Loucy (cell line): ENCODE measurements around the gene TIAM1.

Experiments
- CTCF ChIP-seq: fragments of 200-600 bp; sonication (generic); conservative IDR thresholded peaks from 2 replicates; pipeline ENCODE4 v1.5.1; 2014; ENCODE audit warnings: mild to moderate bottlenecking, antibody characterized with exemption, low read length
- EZH2phosphoT487 ChIP-seq: fragments of 200-600 bp; IDR thresholded peaks from 2 replicates; pipeline ENCODE4 v1.6.1; 2018; ENCODE audit warnings: antibody characterized with exemption, mild to moderate bottlenecking, moderate library complexity, borderline replicate concordance

GRCh38 chr21:31103571-31104265 lies 240.3 kb downstream of the TIAM1 start:
- TF ChIP-seq CTCF (no peak), EZH2phosphoT487 (no peak)
